ENCODE data around the gene CBX7.
A peak's percentile ranks its signal among the peaks of the same experiment; 100 is the strongest.

The CBX7 gene

GRCh38 chr22:39122772-39123470 lies 29.6 kb downstream of the CBX7 start:
- no peak for DNase-seq

- no peak for DNase-seq
These were observed 31.5 kb downstream of the CBX7 start for GRCh38 chr22:39120983-39121382.

DNA sequence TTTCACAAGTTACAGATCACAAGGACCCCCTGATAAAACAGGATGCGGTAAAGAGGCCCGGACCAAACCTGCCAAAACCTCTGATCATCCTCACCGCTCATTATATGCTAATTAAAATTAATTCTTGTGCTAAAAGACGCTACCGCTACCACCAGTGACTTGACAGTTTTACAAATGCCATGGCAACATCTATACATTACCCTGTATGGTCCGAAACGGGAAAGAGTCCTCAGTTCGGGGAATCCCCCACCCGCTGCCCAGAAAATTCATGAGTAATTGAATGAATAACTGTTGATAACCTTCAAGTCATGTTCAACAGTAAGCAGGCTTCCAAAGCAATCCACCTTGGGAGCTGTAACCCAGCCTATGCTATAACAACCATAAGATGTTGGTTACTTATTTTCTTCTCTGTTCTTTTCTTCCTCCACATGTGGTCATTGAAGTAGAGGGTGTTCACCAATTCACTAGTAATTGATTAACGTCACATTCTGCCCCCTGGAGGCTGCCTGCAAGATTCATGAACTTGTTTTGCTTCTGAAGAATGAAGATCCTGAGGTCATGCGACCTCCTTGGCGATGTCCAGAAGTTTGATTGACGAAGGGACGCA lies 34.8 kb downstream of the CBX7 start:
- DNase-seq, result peak; percentile 75

DNA sequence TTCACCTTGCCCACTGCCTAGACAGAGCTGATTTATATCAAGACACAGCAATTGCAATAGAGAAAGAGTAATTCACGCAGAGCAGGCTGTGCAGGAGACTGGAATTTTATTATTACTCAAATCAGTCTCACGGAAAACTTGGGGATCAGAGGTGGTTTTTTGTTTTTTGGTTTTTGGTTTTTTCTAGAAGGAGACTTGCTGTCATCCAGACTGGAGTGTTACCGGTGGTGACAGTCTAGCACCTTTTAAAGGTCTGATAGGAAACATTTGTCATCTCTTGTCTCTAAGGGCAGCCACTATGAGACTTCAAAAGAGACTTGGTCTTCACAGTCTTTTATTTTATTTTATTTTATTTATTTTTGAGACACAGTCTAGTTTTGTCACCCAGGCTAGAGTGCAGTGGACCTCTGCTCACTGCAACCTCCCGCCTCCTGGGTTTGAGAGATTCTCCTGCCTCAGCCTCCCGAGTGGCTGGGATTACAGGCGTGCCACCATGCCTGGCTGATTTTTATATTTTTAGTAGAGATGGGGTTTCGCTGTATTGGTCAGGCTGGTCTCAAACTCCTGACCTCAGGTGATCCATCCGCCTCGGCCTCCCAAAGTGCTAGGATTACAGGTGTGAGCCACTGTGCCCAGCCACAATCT lies 36.4 kb downstream of the CBX7 start:
- DNase-seq, result peak; percentile 32

DNA sequence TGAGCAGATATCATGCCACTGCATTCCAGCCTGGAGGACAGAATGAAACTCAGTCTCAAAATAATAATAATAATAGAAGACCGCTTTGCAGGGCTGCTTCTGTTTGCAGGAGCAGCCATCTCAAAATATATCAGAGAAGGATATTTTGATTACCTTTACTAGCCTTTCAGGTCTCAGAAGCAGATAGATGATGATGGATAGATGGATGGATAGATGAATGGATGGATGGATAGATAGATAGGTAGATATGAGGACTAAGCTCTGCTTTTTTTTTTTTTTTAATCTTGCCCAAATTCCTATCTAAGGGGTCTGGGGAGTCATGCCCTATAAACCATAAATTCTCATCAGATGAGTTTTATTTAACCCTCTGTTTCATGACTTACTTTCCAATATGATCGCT lies 36.9 kb downstream of the CBX7 start:
- DNase-seq, result no peak

- DNase-seq, result no peak
These were observed 38.4 kb downstream of the CBX7 start for GRCh38 chr22:39114112-39114511.

GRCh38 chr22:39110631-39111561 lies 41.6 kb downstream of the CBX7 start:
- no peak for DNase-seq

DNA sequence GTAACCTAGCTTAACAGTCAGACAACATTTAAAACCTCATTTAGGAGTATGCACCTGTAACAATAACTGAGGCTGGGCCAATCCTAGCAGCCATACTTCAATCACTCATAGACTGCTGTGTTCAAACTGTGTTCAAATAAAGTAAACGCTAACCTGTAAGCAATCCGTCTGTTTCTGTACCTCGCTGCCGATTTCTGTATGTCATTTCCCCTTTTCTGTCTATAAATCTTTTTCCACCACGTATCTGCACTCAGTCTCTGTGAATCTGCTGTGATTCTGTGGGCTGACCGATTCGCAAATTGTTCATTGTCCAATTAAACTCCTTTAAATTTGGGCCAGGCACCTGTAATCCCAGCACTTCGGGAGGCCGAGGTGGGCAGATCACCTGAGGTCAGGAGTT lies 43.1 kb downstream of the CBX7 start:
- DNase-seq, result no peak

GRCh38 chr22:39108487-39108886 lies 44.0 kb downstream of the CBX7 start:
- no peak for DNase-seq

DNA sequence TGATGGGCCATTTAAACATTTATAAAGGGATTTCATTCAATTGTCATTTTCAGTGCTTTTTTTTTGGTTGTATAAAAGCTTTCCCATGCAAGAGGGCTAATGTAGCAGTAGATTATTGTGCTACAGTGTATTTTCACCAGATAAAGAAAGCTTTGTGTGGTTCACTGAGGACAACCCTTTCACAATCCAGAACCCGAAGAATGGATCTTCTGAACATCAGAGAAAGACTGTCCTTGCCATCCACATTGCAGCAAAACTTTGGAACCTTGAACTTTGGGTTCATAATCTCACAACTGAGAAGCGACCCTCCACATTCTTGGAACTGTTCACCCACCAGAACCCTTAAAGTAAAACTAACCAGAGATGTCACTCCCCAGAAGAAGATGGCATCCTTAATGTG lies 46.2 kb downstream of the CBX7 start:
- no peak for DNase-seq

GRCh38 chr22:39103431-39103830 lies 49.0 kb downstream of the CBX7 start:
- no peak for DNase-seq

- DNase-seq, result no peak
These were observed 51.3 kb downstream of the CBX7 start for GRCh38 chr22:39101226-39101625.

GRCh38 chr22:39098576-39098975 lies 53.9 kb downstream of the CBX7 start:
- DNase-seq, result no peak

GRCh38 chr22:39098026-39098425 lies 54.5 kb downstream of the CBX7 start:
- no peak for DNase-seq

GRCh38 chr22:39097098-39098020 lies 55.1 kb downstream of the CBX7 start, which contains the start of gene APOBEC3H:
Gene APOBEC3H (plus strand): TSS chr22:39097244. CDS start chr22:39100279, 3,035 bp downstream.
- peak; percentile 34 for DNase-seq

GRCh38 chr22:39095971-39096370 lies 56.5 kb downstream of the CBX7 start:
- DNase-seq, result no peak

DNA sequence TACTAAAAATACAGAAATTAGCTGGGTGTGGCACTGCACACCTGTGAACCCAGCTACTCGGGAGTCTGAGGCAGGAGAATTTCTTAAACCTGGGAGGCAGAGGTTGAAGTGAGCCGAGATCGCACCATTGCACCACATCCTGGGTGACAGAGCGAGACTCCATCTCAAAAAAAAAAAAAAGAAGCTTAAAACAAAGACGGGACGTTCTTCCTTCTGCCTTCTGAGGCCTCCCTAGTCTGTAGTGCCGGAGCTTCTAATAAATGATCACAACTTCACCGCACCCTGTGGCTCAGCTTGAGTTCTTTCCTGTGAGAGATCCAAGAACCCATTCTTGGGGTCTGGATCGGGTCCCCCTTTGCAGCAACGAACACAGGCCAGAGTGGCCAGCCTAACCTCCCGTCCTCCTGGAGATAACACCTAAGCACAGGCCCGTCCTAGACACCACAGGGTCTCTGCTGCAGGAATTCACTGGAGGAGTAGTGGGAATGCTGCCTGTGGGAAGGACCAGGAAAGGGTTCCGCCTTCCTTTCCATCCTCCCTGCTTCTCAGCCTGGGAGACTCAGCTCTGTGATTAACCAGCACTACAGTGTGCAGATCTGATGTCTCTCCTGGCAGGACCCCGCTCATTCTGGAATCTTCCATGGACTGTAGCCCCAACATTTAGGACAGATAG lies 57.6 kb downstream of the CBX7 start:
- peak; percentile 45 for DNase-seq

DNA sequence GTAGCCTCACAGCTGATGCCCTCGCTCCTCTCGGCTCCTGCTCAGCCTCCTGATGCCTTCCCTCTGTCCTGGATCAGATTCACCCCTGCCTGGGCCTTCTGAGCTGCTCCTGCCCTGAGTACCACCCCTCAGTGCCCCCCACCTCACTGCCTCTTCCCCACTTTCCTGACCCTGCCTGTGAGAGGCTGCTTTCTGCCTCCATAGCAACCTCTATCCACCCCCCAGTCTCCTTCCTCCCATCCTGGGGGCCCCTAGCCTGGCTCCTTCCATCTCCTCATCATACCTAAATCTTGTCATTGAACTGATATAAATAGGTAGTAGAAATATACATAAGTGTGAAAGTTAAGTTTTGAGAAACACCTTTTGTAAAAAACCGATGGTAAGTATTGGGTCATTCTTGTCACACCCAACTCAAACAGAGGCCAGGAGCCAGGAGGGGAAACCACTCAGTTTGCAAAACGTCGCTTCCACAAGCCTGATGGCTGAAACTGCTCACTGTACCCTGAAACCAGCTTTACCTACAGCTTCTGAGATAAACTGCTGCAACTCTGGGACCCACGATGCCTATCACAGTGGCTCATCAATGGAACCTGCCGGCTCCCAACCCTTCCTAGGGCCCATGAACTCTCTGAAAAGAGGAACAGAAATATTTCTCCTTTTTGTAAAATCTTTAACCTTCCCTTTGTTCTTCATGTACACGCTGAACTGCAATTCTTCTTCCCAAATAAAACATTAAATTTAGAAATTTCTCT lies 60.2 kb downstream of the CBX7 start:
- DNase-seq, result no peak

GRCh38 chr22:39091126-39092081 lies 61.1 kb downstream of the CBX7 start:
- DNase-seq, result peak; percentile 29
